NB4 (cell line): ENCODE data around the gene OR1F1.
"Not testable (repeated sequence)": the region's sequence is repeated elsewhere in the genome, so short reads cannot be mapped to it uniquely, and the experiment has no call there.

Experiments used
- DNase-seq: peaks from one replicate; pipeline ENCODE4 v3.0.0; 2010; ENCODE audit warnings: low read depth
- H3K4me3 ChIP-seq: one replicate; pipeline ENCODE4 v1.5.1; 2011; ENCODE audit warnings: mild to moderate bottlenecking, low read depth, low read length, moderate library complexity
- CTCF ChIP-seq: IDR thresholded peaks from one replicate; pipeline ENCODE4 v1.5.1; 2012; ENCODE audit warnings: low read depth, low read length
- MAX ChIP-seq: IDR thresholded peaks from 2 replicates; pipeline ENCODE4 v1.6.1; 2011; ENCODE audit warnings: low read depth, low read length
- MYC ChIP-seq: IDR thresholded peaks from 2 replicates; pipeline ENCODE4 v1.6.1; 2011; ENCODE audit warnings: low read depth, low read length
- POLR2A ChIP-seq: IDR thresholded peaks from 2 replicates; pipeline ENCODE4 v1.6.1; 2011; ENCODE audit warnings: mild to moderate bottlenecking; ENCODE audit not compliant: insufficient read length; ENCODE audit errors: extremely low read depth

Gene OR1F1

GRCh38 chr16:3202903-3203539, 15.0 kb downstream of the OR1F1 start:
- no peak overlapping the region for H3K4me3 ChIP-seq
- TF ChIP-seq MYC (no peak), MAX (no peak), POLR2A (no peak), CTCF (no peak)
- no peak for DNase-seq

GRCh38 chr16:3205939-3206338, 17.9 kb downstream of the OR1F1 start:
- not testable (repeated sequence) for DNase-seq, H3K4me3 ChIP-seq

GRCh38 chr16:3207086-3207953, 19.3 kb downstream of the OR1F1 start:
- TF ChIP-seq POLR2A, result no peak
- no peak overlapping the region for H3K4me3 ChIP-seq
- DNase-seq, result no peak

GRCh38 chr16:3212006-3212405, 24.0 kb downstream of the OR1F1 start:
- DNase-seq, result no peak
- no peak overlapping the region for H3K4me3 ChIP-seq
- TF ChIP-seq CTCF (no peak), POLR2A (no peak), MYC (no peak), MAX (no peak)

- no peak for DNase-seq
- TF ChIP-seq CTCF (no peak), POLR2A (no peak), MYC (no peak), MAX (no peak)
- H3K4me3 ChIP-seq, result no peak overlapping the region
These were observed 24.6 kb downstream of the OR1F1 start for GRCh38 chr16:3212567-3212966.

- no peak overlapping the region for H3K4me3 ChIP-seq
- peak; percentile 42 for DNase-seq
- no peak for TF ChIP-seq MYC
- TF ChIP-seq CTCF, result no peak
- TF ChIP-seq POLR2A, result no peak
- TF ChIP-seq MAX, result no peak
These were observed 27.0 kb downstream of the OR1F1 start for GRCh38 chr16:3214904-3215600.
